ENCODE data around the gene SLC1A7.

DNA sequence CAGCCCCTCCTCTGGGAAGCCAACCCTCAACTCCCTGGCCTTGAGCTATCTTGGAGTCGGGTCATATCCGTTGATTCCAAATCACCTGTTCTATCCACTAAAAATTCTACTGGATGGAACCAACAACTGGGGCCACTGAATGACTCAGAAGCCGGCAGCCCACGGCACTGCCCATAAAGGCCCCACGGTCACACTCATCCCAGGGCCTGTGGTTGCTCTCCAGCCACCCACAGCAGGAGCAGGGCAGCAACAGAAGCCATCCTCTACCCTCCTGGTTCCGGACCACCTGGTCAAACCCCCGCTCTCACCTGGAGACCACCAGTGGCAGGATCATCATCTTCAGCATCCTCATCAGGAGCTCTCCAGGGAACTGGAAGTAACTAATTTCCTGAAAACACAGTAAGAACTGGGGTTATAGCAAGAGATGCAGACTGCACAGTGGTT, 8.4 kb downstream of the SLC1A7 start:
- TF ChIP-seq, protein P1, sequence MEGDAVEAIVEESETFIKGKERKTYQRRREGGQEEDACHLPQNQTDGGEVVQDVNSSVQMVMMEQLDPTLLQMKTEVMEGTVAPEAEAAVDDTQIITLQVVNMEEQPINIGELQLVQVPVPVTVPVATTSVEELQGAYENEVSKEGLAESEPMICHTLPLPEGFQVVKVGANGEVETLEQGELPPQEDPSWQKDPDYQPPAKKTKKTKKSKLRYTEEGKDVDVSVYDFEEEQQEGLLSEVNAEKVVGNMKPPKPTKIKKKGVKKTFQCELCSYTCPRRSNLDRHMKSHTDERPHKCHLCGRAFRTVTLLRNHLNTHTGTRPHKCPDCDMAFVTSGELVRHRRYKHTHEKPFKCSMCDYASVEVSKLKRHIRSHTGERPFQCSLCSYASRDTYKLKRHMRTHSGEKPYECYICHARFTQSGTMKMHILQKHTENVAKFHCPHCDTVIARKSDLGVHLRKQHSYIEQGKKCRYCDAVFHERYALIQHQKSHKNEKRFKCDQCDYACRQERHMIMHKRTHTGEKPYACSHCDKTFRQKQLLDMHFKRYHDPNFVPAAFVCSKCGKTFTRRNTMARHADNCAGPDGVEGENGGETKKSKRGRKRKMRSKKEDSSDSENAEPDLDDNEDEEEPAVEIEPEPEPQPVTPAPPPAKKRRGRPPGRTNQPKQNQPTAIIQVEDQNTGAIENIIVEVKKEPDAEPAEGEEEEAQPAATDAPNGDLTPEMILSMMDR (IDR thresholded peaks at IDR 0.05): no peak
- no peak for TF ChIP-seq POLR2A (IDR thresholded peaks at IDR 0.05)
